Measurements from ENCODE around the gene STAP2. TPM values are rescaled to one million over a fixed set of nuclear protein-coding genes. Genes with fewer than 3 reads are reported as not detected.
"Not testable (repeated sequence)": the region's sequence is repeated elsewhere in the genome, so short reads cannot be mapped to it uniquely, and the experiment has no call there.

Gene STAP2
- total and polyA plus RNA-seq, 12 donors = 0.56 to 9.1 (median 2.1) TPM

DNA sequence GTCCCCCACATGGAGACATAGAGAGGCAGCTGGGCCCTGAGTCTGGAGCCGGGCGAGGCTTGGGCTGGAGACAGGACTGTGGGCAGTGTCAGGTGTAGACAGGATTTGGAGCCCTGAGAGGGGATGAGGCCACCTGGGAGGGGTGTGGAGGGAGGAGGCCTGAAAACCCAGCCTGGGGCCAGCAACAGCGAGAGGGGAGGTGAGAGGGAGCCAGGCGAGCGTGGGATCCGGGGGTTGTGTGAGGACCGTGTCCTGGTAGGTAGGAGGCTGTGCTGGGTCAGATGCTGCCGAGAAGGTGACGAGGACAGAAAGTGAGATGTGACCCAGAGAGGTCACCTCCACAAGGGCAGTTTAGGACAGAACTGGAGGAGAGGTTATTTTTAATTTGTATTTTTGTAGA lies 12.1 kb upstream of the STAP2 start:
- peak in 1 of 8 donors; percentile 11 for ATAC-seq
- intact Hi-C loops (cut with DNase I) = loop anchor here in 8 of 10 donors (5.0 to 10.0 kb wide), 3 partner anchors 76 to 88 kb away; partner anchors contain the start of gene SHD (in 1 of the 8)
- H3K4me1 ChIP-seq = peaks cover 0 to 8% (median 0%) of the 10 kb centered on the region in 9 donors
- H3K4me3 ChIP-seq = no peak overlapping the region
- H3K9me3 ChIP-seq = no peaks in the 10 kb centered on the region
- no peak for DNase-seq
- 93 to 94% methylated on average over 9 of the region's 9 CpGs for WGBS, 2 donors
- H3K36me3 ChIP-seq = peaks cover 0 to 60% (median 3%) of the 10 kb centered on the region in 9 donors
- TF ChIP-seq, protein P1, sequence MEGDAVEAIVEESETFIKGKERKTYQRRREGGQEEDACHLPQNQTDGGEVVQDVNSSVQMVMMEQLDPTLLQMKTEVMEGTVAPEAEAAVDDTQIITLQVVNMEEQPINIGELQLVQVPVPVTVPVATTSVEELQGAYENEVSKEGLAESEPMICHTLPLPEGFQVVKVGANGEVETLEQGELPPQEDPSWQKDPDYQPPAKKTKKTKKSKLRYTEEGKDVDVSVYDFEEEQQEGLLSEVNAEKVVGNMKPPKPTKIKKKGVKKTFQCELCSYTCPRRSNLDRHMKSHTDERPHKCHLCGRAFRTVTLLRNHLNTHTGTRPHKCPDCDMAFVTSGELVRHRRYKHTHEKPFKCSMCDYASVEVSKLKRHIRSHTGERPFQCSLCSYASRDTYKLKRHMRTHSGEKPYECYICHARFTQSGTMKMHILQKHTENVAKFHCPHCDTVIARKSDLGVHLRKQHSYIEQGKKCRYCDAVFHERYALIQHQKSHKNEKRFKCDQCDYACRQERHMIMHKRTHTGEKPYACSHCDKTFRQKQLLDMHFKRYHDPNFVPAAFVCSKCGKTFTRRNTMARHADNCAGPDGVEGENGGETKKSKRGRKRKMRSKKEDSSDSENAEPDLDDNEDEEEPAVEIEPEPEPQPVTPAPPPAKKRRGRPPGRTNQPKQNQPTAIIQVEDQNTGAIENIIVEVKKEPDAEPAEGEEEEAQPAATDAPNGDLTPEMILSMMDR (IDR thresholded peaks at IDR 0.05) = no peak
- H3K27me3 ChIP-seq = no peaks in the 10 kb centered on the region
- no peak overlapping the region for H3K27ac ChIP-seq

DNA sequence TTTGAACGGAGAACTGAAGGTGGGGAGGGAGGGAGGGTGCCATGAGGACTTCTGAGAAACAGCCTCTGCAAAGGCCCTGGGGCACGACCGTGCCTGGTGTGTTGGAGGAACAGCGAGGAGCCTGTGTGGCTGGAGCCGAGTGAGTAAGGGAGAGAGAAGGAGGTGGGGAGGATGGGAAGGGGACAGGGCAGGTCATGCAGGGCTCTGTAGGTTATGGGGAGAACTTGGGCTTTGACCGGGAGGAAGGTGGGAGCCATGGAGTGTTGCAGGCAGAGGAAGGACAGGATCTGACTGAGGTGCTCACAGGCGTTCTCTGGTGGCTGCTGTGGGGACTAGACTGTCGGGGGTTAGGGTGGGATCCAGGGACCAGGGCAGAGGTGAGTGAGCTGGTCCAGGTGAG lies 11.5 kb upstream of the STAP2 start:
- peaks cover 0 to 59% (median 4%) of the 10 kb centered on the region in 9 donors for H3K36me3 ChIP-seq

DNA sequence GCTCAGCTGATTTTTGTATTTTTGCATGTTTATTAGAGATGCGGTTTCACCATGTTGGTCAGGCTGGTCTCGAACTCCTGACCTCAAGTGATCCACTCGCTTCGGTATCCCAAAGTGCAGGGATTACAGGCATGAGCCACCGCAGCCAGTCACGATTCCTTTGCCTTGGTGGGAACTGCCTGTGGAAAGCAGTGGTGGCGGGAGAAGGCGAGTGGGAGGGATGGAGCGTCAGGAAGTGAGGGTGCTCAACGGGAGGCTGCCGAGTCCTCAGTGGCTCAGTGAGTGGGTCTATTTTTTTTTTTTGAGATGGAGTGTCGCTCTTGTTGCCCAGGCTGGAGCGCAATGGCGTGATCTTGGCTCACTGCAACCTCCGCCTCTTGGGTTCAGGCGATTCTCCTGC lies 10.6 kb upstream of the STAP2 start:
- not testable (repeated sequence) for H3K4me3 ChIP-seq, ATAC-seq, H3K27me3 ChIP-seq, DNase-seq, H3K9me3 ChIP-seq, H3K27ac ChIP-seq
- intact Hi-C loops (cut with DNase I) = loop anchor here in 1 of 10 donors (5.0 kb wide), 1 partner anchor 77 kb away; no protein-coding TSS in a partner anchor
- Histone ChIP-seq H3K36me3 (peaks cover 0 to 50% (median 4%) of the 10 kb centered on the region in 9 donors), H3K4me1 (peaks cover 0 to 11% (median 3%) of the 10 kb centered on the region in 9 donors)
- 90 to 95% methylated on average over 16 of the region's 16 CpGs for WGBS, 2 donors

More for the DNA sequence above, 11.5 kb upstream of the STAP2 start:
- intact Hi-C loops (cut with DNase I) = loop anchor here in 8 of 10 donors (5.0 to 10.0 kb wide), 3 partner anchors 75 to 88 kb away; partner anchors contain the start of gene SHD (in 1 of the 8)
- TF ChIP-seq, protein P1 (IDR thresholded peaks at IDR 0.05) = no peak
- Histone ChIP-seq H3K27me3 (no peaks in the 10 kb centered on the region), H3K27ac (no peak overlapping the region), H3K4me3 (no peak overlapping the region), H3K9me3 (no peaks in the 10 kb centered on the region), H3K4me1 (peaks cover 0 to 8% (median 0%) of the 10 kb centered on the region in 9 donors)
- no peak for ATAC-seq
- WGBS, 2 donors = 92 to 93% methylated on average over 8 of the region's 8 CpGs
- no peak for DNase-seq

DNA sequence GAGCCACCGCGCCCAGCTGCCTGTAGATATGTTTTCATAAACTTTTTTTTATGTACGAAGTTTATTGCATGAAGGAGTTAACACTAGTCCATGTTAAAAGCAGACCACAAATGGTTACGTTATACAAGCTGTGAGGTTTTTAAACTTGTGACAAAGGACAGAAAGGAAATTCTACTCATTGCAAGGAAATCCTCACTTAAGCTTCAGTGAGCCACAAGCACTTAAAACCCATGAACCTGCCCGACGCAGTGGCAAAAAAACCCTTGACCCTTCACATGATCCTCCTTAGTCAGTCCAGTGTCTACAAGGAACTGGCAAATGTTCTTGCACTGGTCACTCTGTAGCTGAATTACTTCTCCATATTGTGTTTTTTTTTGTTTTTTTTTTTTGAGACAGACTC lies 8.9 kb upstream of the STAP2 start:
- no peak for DNase-seq
- Histone ChIP-seq H3K4me3 (no peak overlapping the region), H3K27ac (no peak overlapping the region), H3K9me3 (no peaks in the 10 kb centered on the region), H3K27me3 (no peaks in the 10 kb centered on the region), H3K4me1 (peaks cover 0 to 15% (median 7%) of the 10 kb centered on the region in 9 donors), H3K36me3 (peaks cover 0 to 42% (median 4%) of the 10 kb centered on the region in 9 donors)
- TF ChIP-seq, protein P1 (IDR thresholded peaks at IDR 0.05) = no peak
- no peak for ATAC-seq
- intact Hi-C loops (cut with DNase I) = loop anchor here in 1 of 10 donors (5.0 kb wide), 1 partner anchor 75 kb away; no protein-coding TSS in a partner anchor
- 78 to 92% methylated on average over 6 of the region's 6 CpGs for WGBS, 2 donors

DNA sequence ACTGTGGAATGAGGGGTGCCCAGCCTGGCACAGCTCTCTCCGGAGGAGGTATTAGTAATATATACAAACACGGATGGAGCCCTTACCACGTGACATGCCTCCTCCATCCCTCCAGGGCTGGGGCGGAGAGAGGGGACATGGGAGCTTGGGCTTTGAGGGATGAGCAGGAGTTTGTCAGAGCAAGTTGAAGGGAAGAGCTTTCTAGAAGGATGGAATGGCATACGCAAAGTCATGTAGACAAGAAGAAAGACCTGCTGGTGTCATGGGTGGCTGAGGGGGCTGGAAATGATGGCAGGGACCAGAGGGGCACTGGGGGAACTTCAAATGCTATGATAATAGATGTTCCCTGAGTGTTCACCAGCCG lies 7.4 kb upstream of the STAP2 start:
- 93 to 95% methylated on average over 6 of the region's 6 CpGs for WGBS, 2 donors
- no peaks in the 10 kb centered on the region for H3K27me3 ChIP-seq
- H3K9me3 ChIP-seq = no peaks in the 10 kb centered on the region
- TF ChIP-seq, protein P1 (IDR thresholded peaks at IDR 0.05) = no peak
- DNase-seq (no peak), ATAC-seq (no peak)
- peaks cover 0 to 16% (median 13%) of the 10 kb centered on the region in 9 donors for H3K4me1 ChIP-seq
- H3K27ac ChIP-seq = no peak overlapping the region
- intact Hi-C loops (cut with DNase I) = loop anchor here in 1 of 10 donors (5.0 kb wide), 1 partner anchor 74 kb away; no protein-coding TSS in a partner anchor
- H3K4me3 ChIP-seq = no peak overlapping the region
- peaks cover 0 to 42% (median 4%) of the 10 kb centered on the region in 9 donors for H3K36me3 ChIP-seq

All from heart right ventricle (tissue), 16 donors.